Hindlimb muscle (tissue), 1 donor: ENCODE results near the gene PRDM16. TPM values are rescaled to one million over a fixed set of nuclear protein-coding genes. Genes with fewer than 3 reads are reported as not detected.
A peak's percentile ranks its signal among the peaks of the same experiment; 100 is the strongest.

Experiments used
- DNase-seq: peaks from one replicate; pipeline ENCODE4 v3.0.0-alpha.2; 2013
- polyA plus RNA-seq: library from polyadenylated mRNA; unstranded; fragments of 120-200 nt; gene quantifications from one replicate; pipeline ENCODE4 v1.2.1, GENCODE V29; 2013; ENCODE audit not compliant: insufficient read length

The PRDM16 gene
- polyA plus RNA-seq, 1 donor = 0.80 TPM

DNA sequence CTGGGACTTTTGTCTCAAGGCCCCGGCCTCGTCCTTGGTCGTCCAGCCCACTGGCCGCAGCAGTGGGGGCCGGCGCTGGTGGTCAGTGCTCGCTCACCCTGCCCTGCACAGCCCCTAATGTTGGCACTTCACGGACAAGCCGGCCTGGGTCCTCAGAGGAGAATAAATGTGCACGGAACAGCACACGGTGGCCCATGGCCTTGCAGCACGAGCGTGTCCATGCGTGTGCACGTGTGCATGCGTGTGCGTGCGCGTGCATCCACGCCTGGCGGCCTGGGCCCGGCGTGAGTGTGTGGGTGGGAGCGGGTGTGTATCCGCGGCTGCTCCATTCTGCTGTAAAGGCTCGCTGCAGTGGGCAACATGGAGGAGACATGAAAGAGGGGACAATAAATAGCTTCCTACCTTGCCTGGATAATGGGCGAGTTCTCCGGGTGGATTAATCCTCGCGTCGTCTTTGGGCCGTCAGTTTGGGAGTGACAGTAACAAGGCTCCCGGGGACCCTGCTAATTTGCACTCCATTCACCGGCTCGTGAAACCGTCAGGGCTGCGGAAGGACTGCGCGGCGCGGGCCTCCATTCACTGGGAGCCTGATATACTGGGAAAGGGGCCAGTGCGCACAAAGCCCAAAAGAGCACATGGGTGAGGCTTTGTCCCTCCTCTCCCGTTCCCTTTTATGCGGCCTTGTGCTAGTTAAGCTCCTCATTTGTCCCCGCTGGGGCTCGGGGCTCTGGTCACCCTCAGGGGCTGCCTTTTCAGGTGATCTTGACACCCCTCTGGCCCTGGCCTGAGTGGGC lies 142.8 kb downstream of the PRDM16 start:
- no peak for DNase-seq

GRCh38 chr1:3212453-3213355 lies 143.7 kb downstream of the PRDM16 start:
- no peak for DNase-seq

GRCh38 chr1:3213730-3214129 lies 144.7 kb downstream of the PRDM16 start:
- DNase-seq = no peak

GRCh38 chr1:3215198-3216014 lies 146.4 kb downstream of the PRDM16 start:
- DNase-seq = no peak

- DNase-seq = no peak
Observed at GRCh38 chr1:3216015-3216391, 147.0 kb downstream of the PRDM16 start.

DNA sequence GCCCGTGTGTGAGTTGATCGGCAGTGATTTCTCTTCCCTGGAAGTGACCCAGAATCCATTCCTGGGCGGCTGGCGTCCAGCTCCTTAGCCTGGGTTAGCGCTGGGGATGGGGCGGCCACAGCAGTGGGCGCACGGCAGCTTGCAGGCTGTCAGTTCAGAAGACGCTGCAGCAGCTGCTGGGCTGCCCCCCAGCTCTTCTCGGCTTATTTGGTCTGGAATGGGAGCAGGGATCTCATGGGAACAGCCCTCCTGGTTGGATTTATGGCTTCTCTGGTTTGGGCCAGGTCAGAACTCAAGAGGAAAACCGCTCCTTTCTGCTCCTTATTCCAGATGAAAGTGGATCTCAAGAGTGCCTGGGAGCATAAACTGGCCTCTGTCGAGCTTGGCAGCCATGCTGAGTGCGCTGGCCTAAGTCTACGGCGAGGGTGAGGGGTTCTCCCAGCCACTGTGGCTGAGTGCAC lies 148.2 kb downstream of the PRDM16 start:
- peak; percentile 52 for DNase-seq

DNA sequence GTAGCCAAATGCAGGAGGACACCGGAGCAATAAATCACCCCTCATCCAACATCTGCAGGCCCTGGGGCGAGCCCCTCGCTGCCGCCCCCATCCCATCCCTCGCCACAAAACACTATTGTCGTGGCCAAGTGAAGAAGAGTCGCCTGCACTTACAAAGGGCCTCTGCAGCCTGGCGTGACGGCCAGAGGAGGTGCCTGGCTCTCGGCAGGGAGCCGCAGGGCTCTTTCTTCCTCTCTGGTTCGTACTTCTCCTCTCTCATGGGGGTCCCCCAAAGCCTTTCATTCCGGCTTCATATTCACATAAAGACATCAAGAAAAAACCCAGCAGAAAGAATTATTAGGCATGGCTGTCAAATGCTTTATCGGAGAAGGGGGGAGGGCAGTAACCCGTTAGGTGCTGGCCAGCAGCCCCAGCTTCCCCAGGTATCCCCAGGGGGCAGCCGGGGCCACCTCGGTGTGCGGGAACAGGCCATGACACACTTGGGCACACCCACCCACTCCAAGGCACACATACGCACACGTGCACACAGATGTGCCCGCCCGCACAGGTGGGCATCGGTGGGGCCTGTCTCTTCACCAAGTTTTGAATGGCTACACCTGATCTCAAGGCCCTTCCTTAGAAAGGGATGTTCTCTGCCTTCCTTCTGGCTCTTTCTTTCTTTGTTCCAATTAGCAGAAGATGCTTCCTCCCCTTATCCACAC lies 149.1 kb downstream of the PRDM16 start:
- DNase-seq = no peak

GRCh38 chr1:3219005-3219790 lies 150.2 kb downstream of the PRDM16 start:
- DNase-seq = peak; percentile 43

DNA sequence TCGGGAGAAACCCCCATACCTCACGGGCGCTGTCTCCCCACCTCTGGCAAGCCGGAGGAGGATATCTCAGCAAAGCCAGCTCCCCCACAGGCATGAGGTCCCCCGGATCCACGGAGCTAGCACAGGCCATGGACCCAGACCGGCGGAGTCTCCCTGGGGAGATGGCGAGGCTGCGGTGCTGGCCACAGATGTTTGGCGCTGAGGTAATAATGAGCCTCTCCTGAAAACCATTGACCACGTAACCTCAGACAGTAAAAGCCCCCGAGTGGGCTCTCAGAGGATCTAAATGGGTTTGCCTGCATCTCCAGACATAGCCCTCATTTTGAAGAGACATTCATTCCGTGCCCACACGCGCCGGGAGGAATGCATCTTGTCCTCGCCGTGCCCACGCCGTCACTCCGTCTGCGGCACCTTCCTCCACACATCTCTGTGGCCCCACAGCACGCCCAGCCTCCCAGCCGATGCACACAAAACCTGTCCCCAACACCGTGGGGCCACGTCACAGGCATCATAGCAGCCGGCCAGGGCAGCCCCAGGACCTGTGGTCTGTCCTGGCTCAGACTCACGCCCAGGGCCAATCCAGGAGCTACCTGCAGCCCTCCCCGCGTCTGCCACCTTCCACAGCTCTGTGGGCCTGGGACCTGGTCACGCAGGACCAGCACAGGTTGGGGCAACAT lies 150.9 kb downstream of the PRDM16 start:
- no peak for DNase-seq

GRCh38 chr1:3221112-3222041 lies 152.4 kb downstream of the PRDM16 start:
- peak; percentile 53 for DNase-seq

DNA sequence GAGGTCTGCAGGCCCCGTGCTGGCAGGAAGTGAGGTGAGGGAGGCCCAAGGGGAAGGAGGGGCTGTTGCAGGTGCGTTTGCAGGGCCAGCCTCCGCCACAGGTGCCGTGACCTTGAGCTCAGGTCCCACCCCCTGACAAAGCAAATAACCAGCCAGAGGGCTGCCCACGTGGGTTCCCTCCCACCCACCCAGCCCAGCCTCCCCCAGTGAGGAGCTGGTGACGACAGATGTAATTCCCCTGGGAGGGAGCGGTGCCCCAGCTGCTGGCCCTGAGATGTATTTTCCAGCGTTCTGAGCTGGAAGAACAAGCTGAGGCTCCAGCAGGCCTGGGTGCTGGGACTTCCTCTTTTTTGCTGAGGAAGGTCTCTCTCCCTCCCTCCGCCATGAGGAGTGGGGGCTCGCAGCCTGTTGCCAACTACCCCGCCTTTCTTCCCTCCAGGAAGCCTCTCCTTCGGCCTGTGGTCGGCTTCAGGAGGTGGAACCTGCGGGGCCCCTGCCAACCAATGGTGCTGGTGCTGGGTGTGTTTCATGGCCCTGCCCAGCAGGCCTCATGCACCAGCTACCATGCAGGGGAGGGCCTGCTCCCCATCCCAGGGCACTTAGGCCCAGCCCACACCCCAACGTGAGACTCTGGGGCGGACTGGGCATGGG lies 153.2 kb downstream of the PRDM16 start:
- DNase-seq = no peak

DNA sequence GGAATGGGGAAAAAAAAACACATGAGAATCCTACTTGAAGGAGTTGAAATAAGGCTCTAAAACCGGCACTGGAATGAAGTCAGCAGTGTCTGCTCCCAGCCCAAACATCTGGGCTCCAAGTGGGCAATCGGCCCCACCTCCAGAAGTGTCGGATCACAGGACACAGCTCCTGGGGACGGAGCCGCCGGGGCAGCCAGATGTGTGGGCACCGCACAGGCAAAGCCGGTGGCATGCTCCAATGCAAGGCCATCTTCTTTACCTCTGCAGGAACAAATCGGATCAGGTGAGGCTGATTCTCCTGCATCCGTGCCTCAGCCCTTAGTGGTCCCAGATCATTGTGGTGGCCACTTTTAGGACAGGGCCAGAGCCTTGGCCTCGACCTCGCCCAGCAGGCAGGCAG lies 156.7 kb downstream of the PRDM16 start:
- DNase-seq = no peak

DNA sequence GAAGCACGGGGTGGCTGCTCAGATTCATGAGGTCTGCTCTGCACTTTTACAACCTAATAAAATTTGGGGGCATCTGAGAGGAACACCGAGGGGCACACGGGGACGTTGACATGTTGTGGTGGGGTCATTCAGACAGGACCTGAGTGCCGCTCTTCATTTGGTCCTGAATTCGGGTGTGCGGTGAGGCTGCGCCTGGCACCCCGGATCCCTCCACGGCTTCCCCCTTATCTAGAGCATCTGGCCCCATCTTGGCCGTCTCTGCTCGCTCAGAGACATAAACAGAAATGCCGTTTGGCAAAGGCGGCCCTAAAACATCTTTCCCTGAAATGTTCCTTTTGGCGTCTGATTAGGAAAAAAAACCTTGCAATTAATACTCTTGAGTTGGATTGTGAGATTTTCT lies 157.2 kb downstream of the PRDM16 start:
- DNase-seq = no peak

GRCh38 chr1:3226701-3227350 lies 157.8 kb downstream of the PRDM16 start:
- DNase-seq = no peak

DNA sequence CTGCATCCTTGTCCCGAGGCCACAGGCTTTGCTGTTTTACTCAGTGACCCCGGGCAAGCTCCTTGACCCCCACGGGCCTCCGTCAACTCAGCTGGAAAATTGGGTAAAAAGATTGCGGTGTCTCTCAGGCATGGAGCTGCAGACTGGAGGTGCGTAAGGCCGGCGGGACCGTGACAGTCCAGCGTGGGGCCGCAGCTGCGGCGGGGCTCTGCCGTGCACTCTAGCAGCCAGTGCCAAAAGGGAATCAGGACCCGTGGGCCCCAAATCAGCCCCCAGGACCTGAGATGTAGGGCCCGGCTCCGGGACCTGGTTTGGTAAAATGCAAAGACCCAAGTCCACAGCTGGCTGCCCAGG lies 158.3 kb downstream of the PRDM16 start:
- DNase-seq = no peak

DNA sequence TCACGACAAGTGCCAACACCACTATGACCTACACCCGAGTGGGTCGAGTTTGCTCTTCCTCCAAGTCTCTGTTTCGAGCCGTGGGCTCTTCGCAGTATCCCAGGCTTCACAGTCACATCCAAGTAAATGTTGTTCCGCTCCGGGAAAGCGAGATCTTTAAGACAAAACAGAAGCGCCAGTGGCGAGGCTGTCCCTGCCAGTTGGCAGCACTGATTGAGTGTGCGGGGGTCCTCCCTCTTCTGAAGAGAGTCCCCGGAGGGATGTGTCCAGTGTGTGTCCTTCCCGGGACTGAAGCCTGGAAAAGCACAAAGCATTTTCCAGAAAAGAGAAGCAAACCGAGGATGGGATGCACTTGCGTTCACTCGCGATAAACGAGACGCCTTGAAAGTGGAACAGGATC lies 158.9 kb downstream of the PRDM16 start:
- DNase-seq = no peak

DNA sequence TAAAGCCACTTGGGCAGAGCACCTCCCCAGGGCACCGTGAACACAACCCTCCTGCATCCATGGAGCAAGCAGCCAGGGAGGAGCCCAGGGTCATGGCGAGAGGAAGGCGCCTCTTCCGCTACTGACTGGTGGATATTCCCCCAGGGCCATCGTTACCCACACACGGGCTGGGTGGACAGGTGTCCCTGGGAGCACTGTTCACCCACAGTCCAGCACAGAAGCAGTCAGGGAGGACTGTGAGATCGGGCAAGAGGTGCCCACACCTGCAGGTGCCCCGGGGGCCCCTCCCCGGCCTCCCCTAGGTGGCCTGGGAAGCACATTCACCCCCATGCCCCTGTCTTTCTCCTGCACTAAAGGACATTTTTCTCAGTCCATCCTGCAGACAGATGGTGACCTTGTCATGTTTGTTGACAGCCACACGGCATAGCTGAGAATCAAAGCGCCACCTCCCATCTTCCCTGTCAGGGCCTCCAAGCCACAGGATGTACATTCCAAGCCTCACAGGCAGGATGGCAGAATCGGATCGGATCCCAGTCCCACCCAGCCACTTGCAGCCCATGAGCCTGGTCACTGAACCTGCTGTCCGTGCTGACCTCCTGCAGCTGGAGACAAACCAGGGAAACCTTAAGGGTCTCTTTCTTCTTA lies 160.2 kb downstream of the PRDM16 start:
- no peak for DNase-seq

GRCh38 chr1:3230553-3230952 lies 161.6 kb downstream of the PRDM16 start:
- no peak for DNase-seq
